HL-60/S4 treated with phorbol 12-myristate 13-acetate at 8.2 ng/mL for 4 days and 3 days (cell line): ENCODE results near the gene FAM107B.
"Not testable (repeated sequence)": the region's sequence is repeated elsewhere in the genome, so short reads cannot be mapped to it uniquely, and the experiment has no call there.

Experiments used
- in situ Hi-C: fragments of 300-500 bp; cut with MboI; formaldehyde crosslinking; loops from 2 replicates; pipeline ENCODE4 v1.15.0; 2022; ENCODE audit warnings: low sequenced_read_pairs

The FAM107B gene

DNA sequence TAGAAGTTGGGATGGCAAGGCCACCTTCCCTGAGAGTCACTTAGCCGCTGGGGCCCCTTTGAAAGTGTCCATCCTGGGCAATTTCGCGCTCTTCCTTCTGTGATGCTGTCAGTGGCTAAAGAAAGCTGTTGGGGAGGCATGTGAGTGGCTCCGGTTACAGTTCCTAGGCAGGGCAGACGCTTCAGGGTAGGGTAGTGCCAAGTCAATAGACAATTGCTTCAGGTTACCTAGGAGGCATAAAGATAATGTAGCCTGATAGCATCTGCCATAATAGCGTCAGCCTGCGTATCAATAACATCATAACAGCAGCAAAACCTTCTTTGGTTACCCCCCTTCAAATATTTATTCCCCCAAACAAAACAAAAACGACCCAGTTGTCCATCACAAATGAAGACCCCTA is at the start of gene FAM107B:
FAM107B (minus strand) TSS at position 101 of the 400 bp plus-strand sequence. CDS start 234 bp downstream, outside the sequence.
- in situ Hi-C loops = no loop called here

DNA sequence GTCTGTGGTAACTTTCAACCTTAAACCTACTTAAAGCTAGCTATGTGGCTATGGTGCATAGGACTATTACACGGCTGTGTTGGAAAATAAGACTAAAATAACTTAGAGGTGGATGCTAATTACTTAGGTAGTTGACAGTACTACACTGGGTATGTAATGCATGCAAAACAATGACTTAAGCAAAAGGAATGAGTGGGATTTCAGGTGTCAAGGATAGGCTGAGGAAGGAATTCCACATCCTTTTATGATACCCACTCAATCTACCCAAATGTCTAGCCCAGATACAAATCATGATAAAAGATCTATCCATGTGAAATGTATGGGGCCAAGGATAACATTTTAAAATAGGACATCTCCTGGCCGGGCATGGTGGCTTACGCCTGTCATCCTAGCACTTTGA is 49.3 kb upstream of the FAM107B start:
- in situ Hi-C loops = no loop called here

DNA sequence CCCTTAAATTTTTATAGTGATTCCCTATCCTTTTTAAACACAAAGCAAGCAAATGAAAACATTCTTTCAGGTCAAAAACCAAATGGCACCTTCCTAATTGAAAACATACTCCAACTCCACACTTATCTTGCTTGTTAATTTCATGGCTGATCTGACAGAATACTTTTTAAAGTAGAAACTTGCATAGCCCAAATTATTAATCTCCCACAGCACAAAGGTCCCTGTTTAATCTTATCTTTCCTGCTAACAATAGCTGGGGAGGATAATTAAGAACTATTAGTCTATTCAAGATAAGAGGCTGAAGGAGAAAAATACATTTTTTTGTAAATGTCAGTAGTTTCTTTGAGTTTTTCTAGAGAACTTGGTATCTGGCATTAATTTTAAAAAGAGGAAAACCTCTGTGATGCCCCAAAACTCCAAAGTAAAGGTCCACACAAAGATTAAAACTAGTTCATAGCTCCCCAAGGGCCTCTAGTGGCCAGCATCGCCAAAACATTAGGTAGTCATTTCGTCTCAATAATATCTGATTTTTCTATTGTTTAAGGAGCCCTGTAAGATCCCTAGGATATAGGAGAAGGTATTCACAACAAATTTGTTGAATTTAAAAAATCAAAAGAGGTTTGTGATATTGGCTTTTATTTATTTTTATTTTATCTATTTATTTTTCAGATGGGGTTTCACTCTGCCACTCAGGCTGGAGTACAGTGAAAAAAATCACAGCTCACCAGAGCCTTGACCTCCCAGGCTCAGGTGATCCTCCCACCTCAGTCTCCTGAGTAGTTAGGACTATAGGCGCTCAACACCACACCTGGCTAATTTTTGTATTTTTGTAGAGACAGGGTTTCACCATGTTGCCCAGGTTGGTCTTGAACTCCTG is 48.4 kb upstream of the FAM107B start:
- in situ Hi-C loops = no loop called here

DNA sequence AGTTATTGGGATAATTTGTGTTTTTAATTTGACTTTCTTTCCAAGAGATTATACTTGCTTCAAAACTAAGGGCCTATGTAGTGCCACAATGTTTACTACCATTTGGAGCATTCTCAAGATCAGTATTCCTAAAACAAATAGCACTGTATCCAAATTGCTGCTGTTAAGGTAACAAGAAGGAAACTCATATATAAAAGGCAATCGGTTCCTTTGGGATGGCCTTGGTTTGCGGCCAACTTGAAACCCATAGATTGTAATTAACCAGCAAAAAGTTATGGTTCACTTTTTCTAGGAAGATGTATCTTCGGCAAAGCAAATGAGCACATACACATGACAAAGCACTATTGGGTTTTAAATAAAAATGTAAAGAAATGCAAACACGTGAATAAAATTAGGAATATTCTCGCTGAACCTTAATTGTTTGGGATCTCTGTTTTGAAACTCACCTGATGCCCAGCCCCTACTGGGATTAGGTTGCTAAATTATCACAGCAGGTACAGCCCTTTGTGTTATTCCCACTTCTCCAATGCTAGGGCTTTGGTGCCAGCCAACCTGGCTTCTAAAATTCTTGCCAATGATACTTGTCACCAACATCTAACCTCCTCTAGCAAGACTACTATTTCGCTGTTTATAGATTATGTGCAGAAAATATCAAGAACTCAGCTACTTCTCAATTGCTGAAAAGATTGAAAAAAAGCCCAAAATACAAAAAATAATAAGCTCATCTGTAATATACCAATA is 47.1 kb upstream of the FAM107B start:
- in situ Hi-C loops = no loop called here

DNA sequence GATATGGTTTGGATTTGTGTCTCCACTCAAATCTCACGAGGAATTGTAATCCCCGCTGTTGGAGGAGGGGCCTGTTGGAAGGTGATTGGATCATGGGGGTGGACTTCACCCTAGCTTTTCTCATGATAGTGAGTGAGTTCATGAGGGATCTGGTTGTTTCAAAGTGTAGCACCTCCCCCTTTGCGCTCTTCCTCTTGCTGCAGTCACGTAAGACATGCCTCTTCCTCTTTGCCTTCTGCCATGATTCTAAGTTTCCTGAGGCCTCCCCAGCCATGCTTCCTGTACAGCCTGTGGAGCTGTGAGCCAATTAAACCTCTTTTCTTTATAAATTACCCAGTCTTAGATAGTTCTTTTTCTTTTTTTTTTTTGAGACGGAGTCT is 46.1 kb upstream of the FAM107B start:
- in situ Hi-C loops = no loop called here

DNA sequence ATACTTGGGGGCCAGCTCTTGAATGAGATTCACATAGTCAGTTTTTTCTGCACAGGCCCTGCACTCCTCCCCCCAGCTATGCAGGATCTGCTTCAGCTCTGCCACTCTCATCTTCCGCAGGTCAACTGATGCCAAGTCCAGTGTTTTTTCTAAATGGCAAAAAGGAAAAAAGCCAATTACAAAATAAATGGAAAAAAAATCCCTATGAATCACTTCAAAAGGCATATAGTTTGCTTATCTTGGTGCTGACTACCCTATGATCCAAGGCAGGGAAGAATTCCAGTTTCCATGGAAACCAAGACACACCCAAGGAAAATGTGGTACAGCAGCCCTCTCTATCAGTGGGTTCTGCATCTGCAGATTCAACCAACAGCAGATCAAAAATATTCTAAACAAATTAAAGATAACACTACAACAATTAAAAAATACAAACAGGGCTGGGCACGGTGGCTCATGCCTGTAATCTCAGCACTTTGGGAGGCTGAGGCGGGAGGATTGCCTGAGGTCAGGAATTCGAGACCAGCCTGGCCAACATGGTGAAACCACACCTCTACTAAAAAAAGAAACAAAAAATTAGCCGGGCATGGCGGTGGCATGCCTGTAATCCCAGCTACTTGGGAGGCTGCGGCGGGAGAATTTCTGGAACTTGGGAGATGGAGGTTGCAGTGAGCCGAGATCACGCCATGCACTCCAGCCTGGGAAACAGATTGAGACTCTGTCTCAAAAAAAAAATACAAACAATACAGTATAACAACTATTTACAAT is 45.5 kb upstream of the FAM107B start:
- in situ Hi-C loops = no loop called here

DNA sequence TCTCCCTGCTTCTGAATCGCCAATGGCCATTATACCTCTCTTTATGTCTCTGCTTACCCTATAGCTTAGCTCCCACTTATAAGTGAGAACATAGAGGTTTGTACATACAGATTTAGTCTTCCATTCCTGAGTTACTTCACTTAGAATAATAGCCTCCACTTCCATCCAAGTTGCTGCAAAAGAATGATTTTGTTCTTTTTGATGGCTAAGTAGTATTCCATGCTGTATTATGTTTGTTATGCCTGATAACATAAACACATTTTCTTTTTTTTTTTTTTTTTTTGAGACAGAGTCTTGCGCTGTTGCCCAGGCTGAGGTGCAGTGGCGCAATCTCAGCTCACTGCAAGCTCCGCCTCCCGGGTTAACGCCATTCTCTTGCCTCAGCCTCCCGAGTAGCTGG is 42.0 kb upstream of the FAM107B start:
- in situ Hi-C loops = not testable (repeated sequence)

DNA sequence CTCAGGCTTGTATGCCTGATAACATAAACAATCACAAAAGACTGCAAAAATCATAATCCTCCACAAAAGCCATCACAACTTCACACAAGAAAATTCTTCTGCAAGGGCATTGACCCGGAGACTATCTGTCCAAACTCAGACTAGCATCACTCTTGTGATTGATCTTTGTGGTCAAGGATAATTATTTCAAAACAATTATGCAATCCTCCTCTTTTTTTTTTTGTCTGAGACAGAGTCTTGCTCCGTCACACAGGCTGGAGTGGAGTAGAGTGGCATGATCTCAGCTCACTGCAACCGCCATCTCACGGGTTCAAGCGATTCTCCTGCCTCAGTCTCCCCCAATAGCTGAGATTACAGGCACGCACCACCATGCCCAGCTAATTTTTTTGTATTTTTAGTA is 41.0 kb upstream of the FAM107B start:
- in situ Hi-C loops = no loop called here

DNA sequence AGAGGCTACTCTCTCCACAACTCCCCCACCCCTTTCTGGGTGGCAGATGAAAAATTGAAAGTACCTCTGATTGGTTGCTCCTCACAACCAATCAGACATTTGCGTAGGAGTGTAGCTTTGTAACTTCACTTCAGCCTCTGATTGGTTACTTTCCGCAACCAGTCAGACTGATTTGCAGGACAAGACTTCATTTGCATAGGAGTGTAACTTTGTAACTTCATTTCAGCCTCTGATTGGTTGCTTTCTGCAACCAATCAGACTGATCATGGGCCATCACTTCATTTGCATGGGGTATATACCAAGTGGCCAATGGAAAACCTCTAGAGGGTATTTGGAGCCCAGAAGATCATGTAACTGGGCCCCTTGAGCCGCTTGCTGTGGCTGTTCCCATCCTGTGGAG is 37.6 kb upstream of the FAM107B start:
- in situ Hi-C loops = no loop called here

DNA sequence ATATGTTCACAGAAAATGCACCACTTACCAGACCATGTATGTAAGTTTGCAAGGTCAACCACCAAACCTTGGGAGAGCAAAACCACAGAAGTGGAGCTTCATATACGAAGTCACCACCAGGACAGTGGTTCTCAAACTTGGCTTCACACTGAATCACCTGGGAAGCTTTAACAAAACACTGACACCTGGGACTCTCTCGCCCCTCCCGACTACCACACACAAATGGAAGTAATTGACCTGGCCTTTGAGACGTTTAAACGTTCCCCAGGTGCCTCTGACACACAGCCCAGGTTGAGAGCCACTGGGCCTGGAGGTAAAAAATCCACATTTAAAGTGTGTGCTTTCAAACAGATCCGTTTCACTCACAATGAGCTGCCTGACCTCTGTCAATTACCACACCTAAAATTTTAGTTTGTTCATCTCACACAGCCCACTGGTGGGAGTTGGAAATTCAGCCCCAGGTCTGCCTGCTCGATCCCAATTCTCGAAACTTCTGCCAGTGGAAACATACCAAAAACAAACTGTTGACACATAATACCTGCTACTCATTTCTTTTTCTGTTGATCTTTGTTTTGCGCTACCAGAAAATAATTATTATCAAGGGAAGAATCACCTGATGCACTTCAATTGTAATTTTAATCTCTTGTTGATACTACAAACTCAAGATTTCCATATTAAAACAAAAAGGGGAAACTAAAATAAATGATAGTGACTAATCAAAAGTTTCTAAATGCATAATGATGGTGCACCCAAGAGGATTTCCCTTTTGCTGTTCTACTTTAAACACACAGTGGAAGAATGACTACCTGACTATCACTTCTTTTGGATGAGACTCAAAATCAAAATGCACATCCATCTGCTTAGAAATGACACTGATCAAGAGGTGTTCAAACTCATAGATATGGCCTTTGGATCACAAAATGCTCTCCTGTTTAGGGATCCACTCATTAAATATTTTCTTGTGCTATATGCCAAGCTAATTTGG is 36.6 kb upstream of the FAM107B start:
- in situ Hi-C loops = no loop called here

DNA sequence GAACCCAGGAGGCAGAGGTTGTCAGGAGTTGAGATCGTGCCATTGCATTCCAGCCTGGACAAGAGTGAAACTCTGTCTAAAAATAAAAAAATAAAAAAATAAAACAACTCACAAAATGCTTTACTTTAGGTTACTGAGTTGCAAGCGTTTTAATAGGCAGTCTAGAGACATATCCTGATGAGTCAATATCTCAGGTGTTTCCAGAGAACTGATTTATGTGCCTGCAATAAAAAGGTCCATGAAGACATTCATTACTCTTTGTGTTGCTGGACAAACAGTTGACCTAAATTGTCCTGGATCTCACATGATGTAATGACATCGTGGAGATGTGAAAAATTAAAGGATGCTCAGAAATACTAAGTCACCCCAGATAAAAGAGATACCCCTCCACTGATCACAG is 31.6 kb upstream of the FAM107B start:
- in situ Hi-C loops = no loop called here

DNA sequence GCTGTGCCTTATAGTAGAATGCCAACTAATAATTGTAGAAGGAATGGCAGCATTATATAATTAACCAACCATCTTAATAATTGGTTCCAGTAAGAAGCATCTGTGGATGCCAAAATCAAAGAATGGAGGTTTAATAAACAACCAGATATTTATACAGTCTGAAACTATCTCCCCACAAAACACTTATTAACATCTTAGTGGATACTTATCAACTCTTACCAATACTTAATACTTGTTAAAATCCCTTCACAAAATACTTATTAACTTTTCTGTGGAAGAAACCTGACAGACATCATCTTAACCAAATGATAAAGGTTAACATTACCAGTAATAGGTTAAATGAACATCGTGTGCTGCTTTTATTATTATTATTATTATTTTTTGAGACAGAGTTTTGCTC is 29.1 kb upstream of the FAM107B start:
- in situ Hi-C loops = no loop called here

DNA sequence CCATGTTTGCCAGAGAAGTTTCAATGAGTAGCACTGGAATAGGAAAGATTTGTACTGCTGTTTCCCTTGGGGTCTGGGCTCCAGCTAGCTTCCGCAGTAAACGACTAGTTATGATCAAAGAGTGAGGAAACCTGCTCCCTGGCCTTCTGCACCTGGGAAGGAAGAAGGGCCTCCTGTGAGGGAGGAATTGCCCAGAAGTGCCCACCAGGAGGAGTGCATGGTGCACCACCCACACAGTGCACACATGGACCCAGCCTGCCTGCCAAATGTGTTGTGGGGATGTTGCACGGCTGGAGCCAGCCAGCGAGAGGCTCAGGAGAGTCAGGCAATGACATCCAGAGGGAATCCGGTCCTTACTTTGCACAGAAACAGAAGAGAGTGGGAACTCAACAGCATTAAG is 27.0 kb upstream of the FAM107B start:
- in situ Hi-C loops = no loop called here

DNA sequence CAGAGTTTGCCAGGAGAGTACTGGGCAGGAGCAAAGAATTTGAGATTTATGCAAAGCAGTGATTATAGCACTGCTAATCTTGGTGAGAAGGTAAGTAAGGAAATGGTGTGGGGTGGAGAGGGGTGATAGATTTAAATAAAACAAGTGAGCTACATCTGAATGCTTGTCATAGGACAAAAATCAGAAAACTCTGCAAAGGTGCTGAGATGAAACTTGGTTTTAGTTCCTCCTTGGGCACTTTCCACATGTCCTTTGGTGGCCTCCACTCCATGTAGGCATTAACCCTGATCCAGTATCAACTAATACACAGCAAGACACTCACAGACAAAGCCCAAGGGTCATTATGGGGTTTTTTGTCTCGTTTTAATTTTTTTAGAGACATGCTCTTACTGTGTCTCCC is 25.7 kb upstream of the FAM107B start:
- in situ Hi-C loops = no loop called here

DNA sequence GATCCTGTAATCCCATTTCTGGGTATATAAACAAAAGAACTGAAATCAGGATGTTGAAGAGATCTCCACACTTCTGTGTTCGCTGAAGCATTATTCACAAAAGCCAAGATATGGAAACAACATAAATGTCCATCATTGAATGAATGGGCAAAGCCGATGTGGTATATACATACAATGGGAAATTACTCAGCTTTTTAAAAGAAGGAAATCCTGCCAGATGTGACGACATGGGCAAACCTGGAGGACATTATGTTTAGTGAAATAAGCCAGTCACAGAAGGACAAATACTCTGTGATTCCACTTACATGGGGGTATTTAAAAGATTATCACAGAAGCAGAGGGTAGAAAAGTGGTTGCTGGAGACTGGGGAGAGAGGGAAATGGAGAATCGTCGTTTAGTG is 23.9 kb upstream of the FAM107B start:
- in situ Hi-C loops = no loop called here

DNA sequence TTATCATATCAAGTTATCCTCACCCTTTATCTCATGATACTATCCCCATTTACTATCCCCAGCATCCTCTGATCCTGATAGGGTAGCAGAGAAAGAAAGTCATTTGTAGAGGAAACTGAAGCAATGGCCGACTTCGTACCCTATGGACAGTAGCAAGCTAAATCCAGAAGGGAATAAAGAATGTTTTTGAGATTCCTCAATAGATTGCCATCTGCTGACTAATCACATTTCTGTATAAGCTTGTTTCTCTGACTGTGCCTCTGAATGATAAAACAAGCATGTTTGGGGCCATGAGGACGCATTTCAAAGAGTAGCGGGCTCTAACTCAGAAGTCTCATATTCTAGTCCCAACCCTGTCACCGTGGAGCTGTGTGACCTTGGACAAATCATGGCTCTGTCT is 13.2 kb upstream of the FAM107B start:
- in situ Hi-C loops = no loop called here

DNA sequence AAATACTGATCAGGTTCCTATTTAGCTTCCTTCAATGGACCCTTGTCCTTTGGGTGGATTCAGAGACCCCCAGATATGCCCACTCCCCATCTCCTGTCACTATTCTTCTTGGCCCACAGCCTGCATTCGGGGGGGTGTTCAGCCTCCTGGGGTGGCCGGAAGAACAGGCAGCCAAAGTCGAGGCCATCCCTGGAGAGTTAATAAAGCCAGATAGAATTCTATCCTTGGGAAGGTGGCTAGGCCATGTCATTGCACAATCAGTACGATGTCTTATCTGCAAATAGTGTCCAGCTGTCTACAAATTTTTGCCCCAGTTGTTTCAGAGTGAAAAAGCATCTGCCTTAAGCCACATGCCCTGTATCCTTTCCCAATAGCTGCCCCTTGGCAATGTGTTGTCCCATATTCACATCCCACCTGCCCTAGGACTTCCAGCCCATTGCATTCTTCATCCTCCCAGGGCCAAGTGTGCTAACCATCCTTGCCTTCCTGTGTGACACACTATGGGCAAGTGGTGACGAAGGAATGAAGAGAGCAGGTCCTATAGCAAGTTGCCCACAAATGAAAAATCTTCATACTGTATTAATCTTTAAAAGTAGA is 9.9 kb upstream of the FAM107B start:
- in situ Hi-C loops = no loop called here

DNA sequence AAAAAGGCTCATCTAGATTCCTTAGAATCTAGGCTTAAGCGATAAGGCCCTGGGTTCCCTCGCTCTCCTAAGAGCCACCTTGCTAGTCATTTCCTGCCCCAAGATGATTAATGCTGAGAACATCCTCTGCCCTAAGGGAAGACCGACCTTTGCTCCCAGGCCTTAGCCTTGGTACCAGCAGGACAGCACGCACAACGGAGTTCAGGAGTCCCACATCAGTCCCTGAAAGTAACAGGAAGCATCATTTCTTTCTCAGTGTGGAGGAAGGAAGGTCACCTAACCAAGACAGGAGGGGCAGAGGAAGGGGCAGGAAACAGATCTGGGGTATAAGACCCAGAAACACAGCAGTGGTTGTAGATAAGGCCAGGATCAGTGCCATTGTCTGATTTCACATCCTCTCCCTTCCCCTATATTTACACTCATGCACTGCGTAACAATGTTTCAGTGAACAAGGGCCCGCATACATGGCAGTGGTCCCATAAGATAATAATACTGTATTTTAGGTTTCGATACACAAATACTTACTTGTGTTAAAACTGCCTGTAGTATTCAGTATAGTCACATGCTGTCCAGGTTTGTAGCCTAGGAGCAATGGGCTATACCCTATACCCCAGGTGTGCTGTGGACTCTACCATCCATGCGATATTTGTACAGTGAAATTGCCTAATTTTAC is 8.1 kb upstream of the FAM107B start:
- in situ Hi-C loops = no loop called here

DNA sequence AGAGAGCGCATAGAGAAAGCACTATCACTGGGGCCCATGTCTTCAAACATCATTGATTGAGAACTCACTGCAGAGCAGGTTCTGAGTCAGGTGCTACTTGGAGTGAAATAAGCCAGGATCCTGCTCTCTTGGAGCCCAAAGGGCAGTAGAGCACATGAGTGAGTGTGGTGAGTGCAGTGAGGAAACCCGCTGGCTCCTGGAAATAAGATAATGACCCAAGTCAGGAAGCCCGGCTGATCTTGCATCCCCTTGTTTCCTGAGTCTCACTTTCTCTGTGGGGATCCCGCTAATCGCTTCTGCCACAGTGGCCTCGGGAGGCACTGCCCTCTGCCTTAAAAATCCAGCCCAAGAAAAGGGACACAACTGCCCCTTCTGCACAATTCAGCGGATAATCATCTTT is 7.1 kb upstream of the FAM107B start:
- in situ Hi-C loops = no loop called here
